Measurements from ENCODE around the gene POLR2H. TPM values are rescaled to one million over a fixed set of nuclear protein-coding genes. Genes with fewer than 3 reads are reported as not detected.

Gene POLR2H
- total RNA-seq, 1 experiment from 2014 or later, result 153 TPM

GRCh38 chr3:184348057-184348382 is 13.5 kb upstream of the POLR2H start:
- H3K27ac ChIP-seq, result no peak overlapping the region
- no peaks in the 10 kb centered on the region for H4K20me1 ChIP-seq (ENCODE audit: insufficient read depth)
- no peaks in the 10 kb centered on the region for H3K27me3 ChIP-seq (ENCODE audit: insufficient read depth, low read depth)
- TF ChIP-seq EZH2 (IDR thresholded peaks at IDR 0.05; ENCODE audit: low read depth) (no peak), CTCF (conservative IDR thresholded peaks at IDR 0.05) (no peak)
- intact Hi-C loops (cut with micrococcal nuclease; ENCODE audit: unreplicated experiment), result loop anchor here (5.0 kb wide), 1 partner anchor 36 kb away; the partner anchor contains the start of gene EIF4G1
- H3K4me1 ChIP-seq (replicated peaks; ENCODE audit: insufficient read depth), result peaks cover 3% of the 10 kb centered on the region; the same call in 1 of the 2 replicates
- no peaks in the 10 kb centered on the region for H3K9me2 ChIP-seq (ENCODE audit: insufficient read depth)
- H3K36me3 ChIP-seq (ENCODE audit: low read depth), result no peaks in the 10 kb centered on the region
- H3K9me3 ChIP-seq (ENCODE audit: insufficient read depth, low read depth), result no peaks in the 10 kb centered on the region
- no peak overlapping the region for H2AFZ ChIP-seq
- H3K4me3 ChIP-seq, result no peak overlapping the region
- no peak overlapping the region for H3K4me2 ChIP-seq
- POLR2A ChIA-PET (ENCODE audit: unreplicated experiment), result no interaction called here
- H3K79me2 ChIP-seq (ENCODE audit: low read depth), result no peaks in the 10 kb centered on the region
- no TSS peak for BruUV-seq (replicated peaks)
- CTCF ChIA-PET, result interaction anchor here (0.6 to 0.7 kb wide), 3 partner anchors 24 to 41 kb away, joined by 3 to 13 read pairs (median 8); no protein-coding TSS in a partner anchor
- DNase-seq, result no peak
- H3F3A ChIP-seq (ENCODE audit: insufficient read depth, low read depth), result 0 out of 2 replicates have a peak, but pooled peaks cover 5% of the 10 kb centered on the region

- POLR2A ChIA-PET (ENCODE audit: unreplicated experiment), result no interaction called here
- Histone ChIP-seq H3K9me3 (ENCODE audit: insufficient read depth, low read depth) (no peaks in the 10 kb centered on the region), H3K9me2 (ENCODE audit: insufficient read depth) (no peaks in the 10 kb centered on the region), H3F3A (ENCODE audit: insufficient read depth, low read depth) (0 out of 2 replicates have a peak, but pooled peaks cover 5% of the 10 kb centered on the region), H3K27me3 (ENCODE audit: insufficient read depth, low read depth) (no peaks in the 10 kb centered on the region), H3K27ac (no peak overlapping the region), H4K20me1 (ENCODE audit: insufficient read depth) (no peaks in the 10 kb centered on the region), H2AFZ (no peak overlapping the region), H3K79me2 (ENCODE audit: low read depth) (no peaks in the 10 kb centered on the region), H3K4me3 (no peak overlapping the region), H3K36me3 (ENCODE audit: low read depth) (no peaks in the 10 kb centered on the region), H3K4me1 (replicated peaks; ENCODE audit: insufficient read depth) (peaks cover 3% of the 10 kb centered on the region; the same call in 1 of the 2 replicates), H3K4me2 (no peak overlapping the region)
- TF ChIP-seq EZH2 (IDR thresholded peaks at IDR 0.05; ENCODE audit: low read depth) (no peak), CTCF (conservative IDR thresholded peaks at IDR 0.05) (no peak)
- BruUV-seq (replicated peaks), result no TSS peak
- intact Hi-C loops (cut with micrococcal nuclease; ENCODE audit: unreplicated experiment), result loop anchor here (5.0 kb wide), 1 partner anchor 38 kb away; the partner anchor contains the start of gene EIF4G1
- CTCF ChIA-PET, result no interaction called here
- no peak for DNase-seq
These were observed 11.7 kb upstream of the POLR2H start for GRCh38 chr3:184349563-184350470.

- no TSS peak for BruUV-seq (replicated peaks)
- H3K4me3 ChIP-seq, result no peak overlapping the region
- H3K9me3 ChIP-seq (ENCODE audit: insufficient read depth, low read depth), result no peaks in the 10 kb centered on the region
- ChIA-PET CTCF (interaction anchor here (1.2 kb wide), 1 partner anchor 11 kb away, joined by 3 read pairs; the partner anchor contains the start of genes CLCN2 and POLR2H), POLR2A (ENCODE audit: unreplicated experiment) (no interaction called here)
- no peak overlapping the region for H3K27ac ChIP-seq
- no peaks in the 10 kb centered on the region for H3K27me3 ChIP-seq (ENCODE audit: insufficient read depth, low read depth)
- intact Hi-C loops (cut with micrococcal nuclease; ENCODE audit: unreplicated experiment), result no loop called here
- no peaks in the 10 kb centered on the region for H3K9me2 ChIP-seq (ENCODE audit: insufficient read depth)
- H4K20me1 ChIP-seq (ENCODE audit: insufficient read depth), result no peaks in the 10 kb centered on the region
- H3F3A ChIP-seq (ENCODE audit: insufficient read depth, low read depth), result 0 out of 2 replicates have a peak, but pooled peaks cover 5% of the 10 kb centered on the region
- no peak for TF ChIP-seq CTCF (conservative IDR thresholded peaks at IDR 0.05)
- TF ChIP-seq EZH2 (IDR thresholded peaks at IDR 0.05; ENCODE audit: low read depth), result no peak
- H2AFZ ChIP-seq, result no peak overlapping the region
- H3K4me2 ChIP-seq, result no peak overlapping the region
- no peaks in the 10 kb centered on the region for H3K79me2 ChIP-seq (ENCODE audit: low read depth)
- DNase-seq, result peak in 1 of 2 experiments; percentile 25
- peaks cover 3% of the 10 kb centered on the region; the same call in 1 of the 2 replicates for H3K4me1 ChIP-seq (replicated peaks; ENCODE audit: insufficient read depth)
- H3K36me3 ChIP-seq (ENCODE audit: low read depth), result no peaks in the 10 kb centered on the region
These were observed 10.9 kb upstream of the POLR2H start for GRCh38 chr3:184350618-184351017.

Measured in PC-9 (cell line).